Stimulated activated CD8-positive, alpha-beta memory T cell treated with anti-CD3 and anti-CD28 coated beads, Interleukin-7, amount 100 ng/mL, for 1 hour (primary cell): ENCODE data around the gene KCNN3.

Experiments used
- DNase-seq, 2 donors: peaks; one replicate each; pipeline ENCODE4 v3.0.0-alpha.2; 2020; ENCODE audit warnings: low read depth in 2 of 2

Gene KCNN3

DNA sequence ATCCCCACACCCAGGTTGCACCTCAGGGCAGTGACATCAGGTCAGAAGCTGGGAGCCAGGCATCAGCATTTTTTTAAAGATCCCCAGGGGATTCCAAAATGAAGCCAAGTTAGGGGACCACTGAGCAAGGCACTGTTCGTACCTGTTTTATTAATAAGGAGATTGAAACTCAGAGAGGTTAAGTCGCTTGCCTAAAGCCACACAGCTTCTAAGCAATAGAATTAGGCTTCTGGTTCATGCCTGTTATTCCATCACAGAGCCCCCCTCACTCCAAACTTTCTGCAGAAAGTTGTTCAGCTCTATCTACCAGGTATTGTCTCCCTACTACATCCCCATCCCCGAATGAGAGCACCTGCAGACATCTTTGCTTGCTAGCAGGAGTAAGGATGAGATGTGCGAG is 28.7 kb downstream of the KCNN3 start:
- no peak for DNase-seq

DNA sequence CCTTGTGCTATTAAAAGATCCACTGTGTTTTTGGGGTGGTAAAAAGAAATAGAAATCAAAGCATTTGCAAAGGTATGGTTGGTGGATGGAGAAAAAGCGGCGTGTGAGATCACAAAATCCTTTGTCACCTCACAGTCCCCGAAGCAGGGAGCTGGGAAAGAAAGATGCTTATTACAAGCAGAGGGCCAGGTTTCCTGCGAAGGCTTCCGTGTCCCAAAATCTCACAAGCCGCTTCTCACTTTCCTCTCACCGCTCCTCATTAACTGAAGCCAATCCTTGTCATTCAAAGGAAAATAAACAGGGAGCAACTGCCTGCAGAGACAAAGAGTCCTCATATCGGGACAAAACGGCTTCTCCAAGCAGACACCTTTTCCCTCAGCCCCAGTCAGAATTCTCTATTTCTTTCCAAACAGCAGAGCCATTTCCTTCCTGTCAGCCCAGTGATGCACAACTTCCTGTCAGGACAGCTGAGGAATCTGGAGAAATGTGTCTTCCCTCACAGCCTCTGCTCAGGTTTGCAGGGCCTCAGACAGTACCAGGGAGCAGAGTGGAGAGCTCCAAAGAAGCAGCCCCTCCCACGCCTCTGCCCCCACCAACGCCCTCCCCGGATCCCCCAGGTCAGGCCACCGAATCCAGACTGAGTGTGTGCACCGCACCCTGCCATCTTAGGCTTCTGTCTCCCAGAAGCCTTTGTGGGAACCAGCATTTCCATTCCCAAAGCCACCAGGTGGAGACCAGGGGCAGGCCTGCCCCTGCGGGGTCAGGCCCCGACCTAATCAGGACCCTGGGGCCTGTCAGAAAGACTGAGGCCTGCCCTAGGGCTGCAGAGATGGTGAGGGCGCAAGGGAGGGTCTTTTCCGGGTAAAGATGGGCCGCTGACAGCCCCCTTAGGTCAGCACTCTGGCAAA is 29.6 kb downstream of the KCNN3 start:
- no peak for DNase-seq

DNA sequence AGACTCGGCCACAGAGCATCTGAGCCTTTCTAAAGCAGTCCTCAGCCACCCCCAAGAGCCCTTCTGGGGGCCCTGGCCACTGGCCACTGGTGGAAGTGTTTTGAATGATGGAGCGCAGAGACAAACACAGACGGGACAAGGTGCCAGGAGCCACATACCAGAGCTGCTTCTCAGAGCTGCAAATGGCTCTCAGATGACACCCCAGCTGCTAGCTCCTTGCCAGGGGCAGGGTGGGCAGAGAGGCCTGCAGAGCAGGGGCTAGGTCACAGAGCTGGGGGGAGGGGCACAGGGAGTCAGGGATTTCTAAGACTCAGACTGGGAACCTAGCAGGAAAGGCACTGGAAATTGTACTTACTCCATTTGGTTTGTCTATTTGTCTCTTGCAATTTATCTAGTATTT is 30.4 kb downstream of the KCNN3 start:
- DNase-seq = no peak

DNA sequence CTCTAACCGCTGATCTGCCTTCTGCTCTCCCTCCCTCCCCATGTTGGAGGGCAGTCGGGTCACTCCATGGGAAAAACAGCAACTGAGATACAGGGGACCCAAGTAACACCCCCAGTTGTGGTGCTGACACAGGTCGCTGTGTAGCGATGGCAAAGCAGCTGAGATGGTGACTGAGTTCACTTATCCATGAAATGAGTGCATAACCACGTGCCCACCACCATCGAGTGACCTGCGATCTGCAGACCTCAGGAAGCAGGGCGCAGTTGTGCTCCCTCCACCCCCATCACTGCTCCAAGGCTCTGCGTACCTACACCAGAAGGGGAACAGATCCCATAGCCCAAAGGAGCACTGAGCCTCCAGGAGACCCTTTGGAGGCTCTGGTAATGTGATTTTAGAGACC is 31.1 kb downstream of the KCNN3 start:
- DNase-seq = no peak

DNA sequence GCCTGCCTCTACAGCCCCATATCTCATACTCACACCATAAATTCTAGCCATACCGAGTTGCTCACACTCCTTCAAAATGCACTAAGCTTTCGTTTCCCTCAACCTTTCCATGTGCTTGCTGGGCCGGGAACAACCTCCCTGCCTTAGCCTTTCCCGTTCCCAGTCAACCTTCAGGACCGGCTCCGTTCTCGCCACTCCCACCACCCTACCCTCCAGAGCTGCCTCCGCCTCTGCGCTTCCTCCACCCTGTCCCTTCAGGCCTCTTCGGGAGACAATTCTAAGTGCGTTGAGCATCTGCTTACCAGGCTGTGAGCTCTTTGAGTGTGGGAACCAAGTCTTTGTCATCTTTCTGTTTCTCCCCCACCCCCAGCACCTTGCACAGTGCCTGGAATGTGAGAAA is 31.6 kb downstream of the KCNN3 start:
- DNase-seq = no peak

DNA sequence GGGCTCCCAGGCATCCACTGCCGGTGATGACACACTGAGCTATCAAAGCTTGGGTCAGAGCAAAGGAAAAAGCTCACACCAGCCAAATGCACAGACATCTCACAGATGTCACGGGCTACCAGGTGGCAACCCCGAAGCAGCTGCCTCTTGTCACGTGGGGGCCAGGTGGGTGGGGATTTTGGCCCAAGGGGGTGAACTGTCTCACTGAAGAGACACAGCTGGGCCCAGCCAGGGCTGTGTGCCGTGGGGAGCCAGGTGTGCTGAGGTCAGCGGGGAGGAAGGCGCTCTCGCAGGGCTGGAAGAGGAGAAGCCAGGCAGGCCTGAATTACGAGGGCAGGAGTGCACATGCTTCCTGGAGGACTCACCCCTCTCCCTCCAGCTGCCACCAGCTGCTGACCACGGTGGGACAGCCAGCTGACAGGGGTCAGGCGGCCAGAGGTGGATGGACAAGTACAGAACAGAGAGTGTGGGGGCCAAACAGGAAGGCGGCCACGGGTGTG is 32.4 kb downstream of the KCNN3 start:
- DNase-seq = no peak

DNA sequence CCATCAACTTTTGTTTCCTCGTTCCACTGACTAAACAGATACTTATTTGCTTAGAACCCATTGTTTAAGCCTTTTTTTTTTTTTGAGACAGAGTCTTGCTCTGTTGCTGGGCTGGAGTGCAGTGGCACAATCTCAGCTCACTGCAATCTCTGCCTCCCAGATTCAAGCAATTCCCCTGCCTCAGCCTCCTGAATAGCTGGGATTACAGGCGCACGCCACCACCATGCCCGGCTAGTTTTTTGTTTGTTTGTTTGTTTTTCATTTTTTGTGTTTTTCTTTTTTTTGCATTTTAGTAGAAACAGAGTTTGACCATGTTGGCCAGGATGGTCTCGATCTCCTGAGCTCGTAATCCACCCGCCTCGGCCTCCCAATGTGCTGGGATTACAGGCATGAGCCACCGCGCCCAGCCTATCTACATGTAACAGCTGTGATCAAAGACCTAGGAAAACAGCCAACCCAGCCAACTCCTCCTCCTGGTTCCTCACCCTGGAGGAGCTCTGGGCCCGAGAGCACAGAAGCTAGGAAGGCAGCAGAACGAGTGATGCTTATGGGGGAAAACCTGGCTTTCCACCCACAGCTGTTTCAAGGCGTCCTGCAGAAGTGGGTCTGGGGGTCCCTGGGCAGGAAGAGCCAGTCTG is 32.9 kb downstream of the KCNN3 start:
- DNase-seq = no peak

DNA sequence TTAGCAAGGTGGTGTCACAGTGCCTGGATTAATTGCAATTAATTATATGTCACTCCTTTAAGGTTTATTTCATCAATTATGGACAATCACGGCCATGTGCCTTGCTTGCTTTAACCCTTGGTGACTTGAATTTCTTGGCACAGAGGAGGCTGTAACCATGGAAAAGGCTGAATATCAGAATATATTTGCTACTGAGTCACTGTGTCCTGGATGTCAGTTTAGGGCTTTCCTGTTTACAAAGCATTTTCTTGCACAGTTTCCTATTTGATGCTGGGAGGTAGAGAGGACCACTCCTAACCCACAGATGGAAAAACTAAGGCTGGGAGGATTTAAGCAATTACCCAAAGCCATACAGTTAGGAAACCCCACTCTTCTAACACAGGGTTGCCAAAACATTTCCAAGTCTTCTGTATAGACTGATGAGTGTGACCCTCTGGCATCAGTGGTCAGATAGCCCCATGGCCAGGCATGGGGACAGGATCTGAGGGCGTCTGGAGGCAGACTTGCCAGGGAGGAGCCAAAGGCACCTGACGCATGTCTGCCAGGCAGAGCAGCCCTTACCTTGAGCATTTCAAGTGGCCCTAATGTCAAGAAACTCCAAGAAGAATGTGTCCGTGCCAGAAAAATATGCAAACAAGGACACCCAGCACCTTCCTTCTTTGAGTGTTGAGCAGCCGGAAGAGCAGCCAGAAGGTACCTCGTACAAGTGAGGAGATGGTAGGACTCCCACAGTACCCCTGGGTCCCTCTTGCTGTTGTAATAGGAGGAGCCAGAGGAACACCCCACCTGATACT is 34.4 kb downstream of the KCNN3 start:
- DNase-seq = no peak

DNA sequence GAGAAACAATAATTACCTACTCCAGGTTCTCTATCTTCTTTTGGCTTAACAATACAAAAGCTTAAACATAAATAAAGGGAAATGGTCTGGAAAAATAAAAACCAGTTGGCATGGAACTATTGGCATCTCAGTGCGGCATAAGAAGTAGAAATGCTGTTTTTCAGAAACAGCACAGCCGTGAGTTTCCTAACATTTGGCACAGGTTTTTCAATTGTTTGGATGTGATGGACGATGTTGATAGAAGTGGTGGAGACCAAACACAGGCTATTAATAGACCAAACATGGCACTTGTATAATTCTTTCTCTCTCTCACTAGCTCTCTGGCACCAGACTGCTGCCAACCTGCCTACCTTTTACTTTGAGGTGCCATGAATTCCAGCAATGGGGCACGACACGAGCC is 36.2 kb downstream of the KCNN3 start:
- DNase-seq = no peak

DNA sequence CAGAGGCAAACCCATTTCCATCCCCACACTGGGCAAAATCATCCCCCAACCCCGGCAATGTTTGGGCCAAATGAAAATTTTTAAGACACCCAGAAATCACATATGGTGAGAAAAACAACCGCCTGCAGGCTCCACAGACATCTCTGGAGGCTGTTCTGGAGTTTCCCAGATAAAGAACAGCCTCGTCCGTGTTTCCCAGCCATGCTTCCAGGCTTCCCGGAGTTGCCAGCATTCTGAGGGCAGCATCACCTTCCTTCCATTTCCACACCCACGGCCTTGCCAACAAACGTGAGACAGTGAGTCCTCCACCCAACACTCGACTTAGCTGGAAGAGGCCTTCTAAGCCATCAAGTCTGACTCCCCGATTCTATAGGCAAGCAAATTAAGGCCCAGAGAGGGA is 36.9 kb downstream of the KCNN3 start:
- DNase-seq = no peak

DNA sequence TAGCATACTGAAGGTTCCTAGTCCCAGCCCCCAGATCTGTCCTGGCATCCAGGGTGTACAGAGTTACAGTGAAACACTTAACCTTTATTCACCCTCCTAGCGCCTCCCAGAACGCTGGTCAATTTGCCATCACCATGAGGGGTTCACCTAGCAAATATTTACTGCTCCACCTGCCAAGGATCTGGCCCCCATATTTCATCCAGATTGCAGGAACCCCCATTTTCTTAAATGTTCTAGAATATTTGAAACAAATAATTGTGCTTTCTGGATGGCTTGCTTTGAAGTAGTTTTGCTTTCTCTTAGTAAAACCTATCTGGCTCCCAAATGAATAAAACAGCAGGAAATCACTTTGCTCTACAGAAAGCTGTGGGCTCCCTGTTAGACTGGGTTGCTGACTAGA is 37.7 kb downstream of the KCNN3 start:
- no peak for DNase-seq

DNA sequence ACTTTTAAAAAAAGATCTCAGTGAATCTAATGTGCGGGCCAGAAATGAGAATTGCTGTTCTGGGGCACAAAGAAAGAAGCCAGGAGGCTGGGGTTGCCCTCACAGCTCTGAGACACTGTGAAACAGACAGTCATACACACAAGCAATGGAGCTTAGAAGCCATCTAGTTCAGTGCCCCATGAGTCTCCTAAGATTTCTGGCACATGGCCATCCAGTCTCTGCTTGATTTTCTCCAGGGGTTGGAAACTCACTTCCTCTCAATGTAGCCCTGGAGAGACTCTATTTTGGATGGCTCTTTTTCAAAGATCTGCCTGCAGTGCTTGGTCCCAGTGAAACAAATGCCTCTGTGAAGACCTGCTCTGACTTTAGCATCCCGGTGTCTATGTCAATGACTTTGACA is 38.6 kb downstream of the KCNN3 start:
- no peak for DNase-seq

DNA sequence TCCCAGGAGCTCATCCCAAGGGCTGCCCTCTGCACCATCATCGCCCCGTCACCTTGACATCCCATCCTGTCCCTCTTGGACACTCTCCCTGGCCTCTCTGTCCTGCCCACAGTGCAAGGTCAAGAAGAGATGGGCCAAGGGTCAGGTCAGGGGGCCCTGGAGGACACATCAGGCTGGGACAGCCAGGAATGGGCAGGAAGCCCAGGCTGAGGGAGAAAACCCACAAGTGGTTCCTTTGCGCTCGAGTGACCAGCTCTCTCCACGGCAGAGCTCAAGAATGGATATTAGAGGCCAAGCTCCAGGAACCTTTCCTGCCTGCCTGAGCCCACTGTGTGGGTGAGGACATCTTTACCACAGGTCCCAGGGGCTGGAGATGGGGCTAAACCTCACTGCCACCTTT is 41.0 kb downstream of the KCNN3 start:
- no peak for DNase-seq

DNA sequence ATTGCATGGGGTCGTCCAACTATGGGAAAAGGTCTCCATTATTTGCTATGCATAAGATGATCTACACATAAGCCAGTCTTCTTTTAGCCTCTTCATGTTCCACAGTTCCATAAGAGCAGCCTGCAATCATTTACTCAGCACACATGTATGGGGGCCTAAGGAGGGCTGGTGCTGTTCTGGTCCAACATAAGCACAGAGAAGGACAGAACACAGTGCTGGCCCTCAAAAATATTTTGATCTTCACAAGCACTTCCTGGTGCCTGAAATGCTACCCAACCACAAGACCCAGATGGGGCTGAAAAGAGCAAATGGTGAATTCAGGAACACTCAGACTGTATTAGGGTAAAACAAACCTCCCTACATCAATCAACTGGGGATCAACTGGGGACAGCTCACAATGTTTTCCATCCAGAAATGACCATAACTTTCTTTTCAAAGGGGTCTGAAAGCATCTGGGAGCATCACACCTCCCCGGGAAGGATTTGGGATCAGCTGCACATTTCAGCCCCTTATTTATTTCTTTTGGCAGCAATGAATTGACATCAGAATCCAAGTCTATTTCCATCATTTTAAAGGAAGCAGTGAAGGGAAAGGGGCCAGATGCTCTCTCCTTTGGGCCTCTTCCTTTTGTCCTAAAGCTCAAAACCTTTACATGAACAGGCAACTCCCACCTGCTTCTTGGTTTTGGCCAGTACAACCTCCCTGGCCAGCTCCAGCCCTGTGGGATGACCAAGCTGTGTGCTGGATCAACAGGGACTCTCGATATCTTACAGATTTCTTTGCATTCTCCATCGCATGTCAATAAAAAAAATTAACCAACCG is 45.7 kb downstream of the KCNN3 start:
- no peak for DNase-seq

DNA sequence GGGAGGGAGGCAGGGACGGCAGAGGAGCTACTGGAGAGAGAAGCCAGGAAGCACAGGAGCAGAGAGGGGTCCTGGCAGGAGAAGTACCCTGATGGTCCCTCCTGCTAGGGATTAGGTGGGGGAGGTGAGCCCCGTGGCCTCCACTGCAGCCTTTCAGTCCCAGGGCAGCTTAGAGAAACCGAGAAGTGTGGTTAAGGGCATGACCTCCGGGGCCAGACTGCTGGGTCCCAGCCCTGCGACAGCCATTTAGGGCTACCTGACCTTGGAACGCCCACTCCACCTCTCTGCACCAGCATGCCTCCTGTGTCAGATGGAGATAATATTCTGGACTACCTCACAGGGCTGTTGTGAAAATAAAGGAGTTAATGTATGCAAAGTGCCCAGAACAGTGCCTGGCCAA is 47.4 kb downstream of the KCNN3 start:
- DNase-seq = no peak

DNA sequence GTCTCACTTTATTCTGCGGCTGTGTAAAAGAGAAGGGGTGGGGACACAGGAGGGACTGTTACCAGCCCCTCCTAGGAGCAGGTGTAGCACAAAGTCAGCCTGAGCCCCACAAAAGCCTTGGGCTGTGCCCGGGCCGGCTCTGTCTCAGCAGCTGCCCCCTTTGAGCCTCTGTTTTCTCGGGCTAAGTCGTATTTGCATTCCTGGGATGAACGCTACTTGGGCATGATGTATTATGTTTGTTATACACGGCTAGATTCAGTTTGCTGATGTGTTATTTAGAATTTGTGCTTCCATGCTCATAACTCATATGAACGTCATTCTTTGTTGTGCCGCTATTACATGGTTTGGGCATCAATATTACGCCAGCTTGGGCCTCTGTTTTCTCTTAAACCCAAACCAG is 47.8 kb downstream of the KCNN3 start:
- DNase-seq = no peak

DNA sequence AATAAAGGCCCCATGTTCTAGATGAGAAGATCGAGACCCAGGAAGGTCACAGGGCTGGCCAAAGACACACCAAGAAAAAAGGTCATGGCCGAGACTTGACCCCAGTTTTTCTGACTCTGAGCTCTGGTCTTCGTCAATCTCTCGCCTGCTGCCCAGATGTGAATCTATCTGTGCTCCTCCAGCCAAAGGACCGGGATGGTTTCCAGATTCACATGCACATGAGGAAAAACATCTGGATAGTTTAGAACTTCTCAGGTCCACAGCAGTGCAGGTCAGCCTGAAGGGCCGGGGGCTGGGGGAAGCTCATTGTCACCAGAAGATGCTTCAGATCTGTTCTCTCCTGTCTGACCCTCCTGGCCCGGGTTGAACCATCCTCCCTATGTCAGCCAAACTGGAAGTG is 49.0 kb downstream of the KCNN3 start:
- no peak for DNase-seq

DNA sequence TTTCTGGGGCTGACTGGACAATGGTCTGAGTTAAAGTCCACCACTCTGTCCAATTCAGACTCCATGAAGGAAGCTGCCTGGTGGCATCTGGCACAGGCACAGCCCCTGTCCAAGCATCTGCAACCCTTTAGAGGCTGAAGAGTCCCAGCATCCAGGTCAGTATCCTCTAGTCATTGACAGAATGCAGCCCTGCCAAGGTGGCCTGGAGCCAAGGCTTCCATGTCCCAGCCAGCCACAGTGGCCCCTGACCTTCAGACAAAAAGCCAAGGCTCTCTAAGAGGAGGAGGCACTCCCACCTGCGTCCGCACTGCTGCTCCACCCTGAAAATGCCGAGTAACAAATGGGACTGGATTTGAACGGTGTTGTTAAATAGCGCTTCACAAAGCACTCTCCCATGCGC is 49.4 kb downstream of the KCNN3 start:
- DNase-seq = no peak

DNA sequence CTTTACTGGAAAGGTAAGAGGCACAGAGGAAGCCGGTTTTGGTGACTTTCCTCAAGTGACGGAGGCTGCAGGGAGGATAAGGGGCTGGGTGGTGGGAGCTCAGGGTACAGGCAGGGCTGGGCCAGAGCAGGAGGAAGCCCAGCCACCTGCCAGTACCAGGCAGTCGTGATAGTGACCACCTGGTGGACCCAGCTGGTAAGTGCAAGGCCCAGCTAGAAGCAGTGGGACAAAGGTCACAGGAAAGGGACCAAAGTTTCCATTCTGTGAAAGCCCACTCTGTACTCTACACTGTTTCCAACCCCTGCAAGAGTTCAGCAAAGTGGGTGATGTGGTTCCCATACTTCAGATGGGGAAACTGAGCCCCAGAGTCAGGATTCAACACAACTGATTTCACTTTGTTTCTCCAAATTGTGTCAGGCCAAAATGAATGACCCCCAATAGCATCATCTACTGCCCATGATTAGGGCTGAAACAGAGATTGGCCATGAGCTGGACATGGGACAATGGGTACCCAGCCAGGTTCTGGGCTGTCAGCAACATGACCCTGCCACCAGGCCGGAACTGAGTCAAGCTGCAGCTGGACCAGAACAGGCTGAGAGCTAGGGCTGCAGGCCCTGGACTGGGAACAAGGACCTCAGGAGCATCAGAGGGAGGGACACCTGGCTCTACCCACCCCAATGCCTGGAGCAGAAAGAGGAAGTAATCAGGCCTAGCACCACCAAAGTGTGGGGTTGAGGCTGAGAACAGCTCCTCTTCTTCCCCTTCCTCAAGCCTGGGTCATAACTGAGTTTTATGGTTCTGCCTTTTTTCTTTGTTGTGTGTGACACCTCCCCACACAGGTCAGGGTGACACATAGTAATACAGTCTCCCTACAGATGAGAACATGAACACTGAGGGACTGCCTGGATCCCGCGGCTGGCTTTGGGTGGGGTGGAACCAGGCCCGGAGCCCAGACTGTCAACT is 50.2 kb downstream of the KCNN3 start:
- no peak for DNase-seq

DNA sequence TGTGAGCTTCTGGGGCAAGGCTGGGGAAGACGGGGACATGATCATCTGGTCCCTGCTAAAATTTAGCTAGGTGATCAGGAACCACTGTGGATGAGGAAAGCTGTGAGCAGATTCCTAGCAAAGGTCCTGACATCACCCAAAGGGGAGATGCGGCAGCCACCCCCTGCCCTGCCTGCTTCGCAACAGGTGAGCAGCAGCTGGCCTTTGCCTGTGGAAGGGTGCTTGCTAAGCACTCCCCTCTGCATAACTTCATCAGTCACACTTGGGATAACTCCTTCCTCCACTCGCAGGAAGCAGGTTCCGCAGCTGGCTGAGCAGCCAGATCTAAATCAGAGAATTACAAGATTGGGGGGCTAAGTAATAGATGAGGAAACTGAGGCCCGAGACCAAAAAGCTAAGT is 51.2 kb downstream of the KCNN3 start:
- no peak for DNase-seq
